ENCODE measurements around the gene MCCD1. TPM values are rescaled to one million over a fixed set of nuclear protein-coding genes. Genes with fewer than 3 reads are reported as not detected.

Gene MCCD1
- total RNA-seq, 1 experiment from 2014 or later, result not detected

GRCh38 chr6:31558318-31558625, 29.5 kb downstream of the MCCD1 start:
- H3K27me3 ChIP-seq (ENCODE audit: insufficient read depth, low read length), result no peaks in the 10 kb centered on the region
- no peak overlapping the region for H4K5ac ChIP-seq (ENCODE audit: insufficient read length, low read depth, low read length)
- H3K23me2 ChIP-seq (ENCODE audit: insufficient read length, low read depth, low read length, poor library complexity, severe bottlenecking), result no peaks in the 10 kb centered on the region
- H3T11ph ChIP-seq (ENCODE audit: low read length), result no peak overlapping the region
- TF ChIP-seq CTCF (conservative IDR thresholded peaks at IDR 0.05), result no peak
- H2AK5ac ChIP-seq (ENCODE audit: insufficient read length, low read length), result no peak overlapping the region
- no CpG with 5 or more reads among the region's 8 CpGs for WGBS (ENCODE audit: extremely low coverage, insufficient read length, low lambda C conversion rate)
- no peaks in the 10 kb centered on the region for H3K79me1 ChIP-seq (ENCODE audit: insufficient read depth, low read depth, low read length, poor library complexity, severe bottlenecking)
- no peak overlapping the region for H2AFZ ChIP-seq (ENCODE audit: low read length)
- DNase-seq, result no peak
- no peak overlapping the region for H4K91ac ChIP-seq (ENCODE audit: insufficient read length, low read depth, low read length)
- H3K79me2 ChIP-seq (ENCODE audit: insufficient read depth, low read length), result no peaks in the 10 kb centered on the region
- no peak overlapping the region for H2BK12ac ChIP-seq (ENCODE audit: insufficient read length, low read depth, low read length)
- H2BK20ac ChIP-seq (ENCODE audit: low read depth, low read length, poor library complexity, severe bottlenecking), result no peak overlapping the region
- Mint-ChIP-seq H3K4me3 (no peak overlapping the region), H3K9me3 (no peaks in the 10 kb centered on the region), H3K27me3 (ENCODE audit: low read depth) (no peaks in the 10 kb centered on the region), H3K4me1 (peaks cover 4 to 18% of the 10 kb centered on the region in 2 experiments; a peak in 3 of 4 replicates), H3K27ac (no peak overlapping the region), H3K36me3 (ENCODE audit: insufficient read depth in 1 of 3, low read depth in 3 of 3) (peaks cover 14 to 39% (median 28%) of the 10 kb centered on the region in 3 experiments; a peak in 6 of 7 replicates)
- H4K8ac ChIP-seq (replicated peaks; ENCODE audit: insufficient read length, low read depth, low read length), result no peak overlapping the region
- no peak overlapping the region for H2BK120ac ChIP-seq (ENCODE audit: low read depth, low read length, poor library complexity, severe bottlenecking)
- no peaks in the 10 kb centered on the region for H3K9me3 ChIP-seq (ENCODE audit: control insufficient read depth, low read depth, low read length)
- no peak overlapping the region for H3K4me2 ChIP-seq (ENCODE audit: insufficient read depth, insufficient read length, low read length)
- no peaks in the 10 kb centered on the region for H4K20me1 ChIP-seq (ENCODE audit: control insufficient read depth, insufficient read depth, insufficient read length)
- no peak overlapping the region for H3K27ac ChIP-seq (ENCODE audit: insufficient read length, low read depth, low read length)
- no peak overlapping the region for H3K23ac ChIP-seq (ENCODE audit: insufficient read length, low read depth, low read length)
- H3K9ac ChIP-seq (ENCODE audit: extremely low read depth, insufficient read length, low read length), result no peak overlapping the region
- no peak overlapping the region for H3K4ac ChIP-seq (ENCODE audit: low read depth, low read length)
- H3K4me1 ChIP-seq (ENCODE audit: insufficient read depth, low read length), result peaks cover 4% of the 10 kb centered on the region; the same call in 1 of the 2 replicates
- H3K14ac ChIP-seq (ENCODE audit: insufficient read depth, low read length), result no peak overlapping the region
- H2BK15ac ChIP-seq (ENCODE audit: low read depth, low read length), result no peak overlapping the region
- H3K56ac ChIP-seq (ENCODE audit: insufficient read length, low read depth, low read length), result no peak overlapping the region
- H2BK5ac ChIP-seq (ENCODE audit: insufficient read length, low read length), result no peak overlapping the region
- no peak overlapping the region for H3K18ac ChIP-seq (ENCODE audit: insufficient read length, low read depth, low read length)

All from H9 (cell line).